Ishikawa (cell line): ENCODE results near the gene NWD2.

Experiments
- CEBPB ChIP-seq: IDR thresholded peaks from 2 replicates; pipeline ENCODE4 v1.6.1; 2012
- CREB1 ChIP-seq: IDR thresholded peaks from 2 replicates; pipeline ENCODE4 v1.6.1; 2012; ENCODE audit warnings: low read depth
- EGR1 ChIP-seq: IDR thresholded peaks from 2 replicates; pipeline ENCODE4 v1.6.1; 2012
- EP300 ChIP-seq: IDR thresholded peaks from 2 replicates; pipeline ENCODE4 v1.6.1; 2012; ENCODE audit warnings: borderline replicate concordance
- FOXM1 ChIP-seq: IDR thresholded peaks from 2 replicates; pipeline ENCODE4 v1.6.1; 2012; ENCODE audit warnings: low read depth, borderline replicate concordance
- NFIC ChIP-seq: IDR thresholded peaks from 2 replicates; pipeline ENCODE4 v1.6.1; 2012
- RAD21 ChIP-seq: IDR thresholded peaks from 2 replicates; pipeline ENCODE4 v1.6.1; 2012; ENCODE audit warnings: low read depth
- TAF1 ChIP-seq: IDR thresholded peaks from 2 replicates; pipeline ENCODE4 v1.6.1; 2012; ENCODE audit warnings: low read depth, mild to moderate bottlenecking
- TEAD4 ChIP-seq: IDR thresholded peaks from 2 replicates; pipeline ENCODE4 v1.6.1; 2012
- YY1 ChIP-seq: IDR thresholded peaks from 2 replicates; pipeline ENCODE4 v1.6.1; 2012; ENCODE audit warnings: low read depth
- ZBTB7A ChIP-seq: IDR thresholded peaks from 2 replicates; pipeline ENCODE4 v1.6.1; 2012; ENCODE audit warnings: low read depth
- TF ChIP-seq, protein P1 (sequence below): IDR thresholded peaks from 2 replicates; pipeline ENCODE4 v1.6.1; 2012
- TF ChIP-seq, protein P2 (sequence below): IDR thresholded peaks from 2 replicates; pipeline ENCODE4 v1.6.1; 2012
- TF ChIP-seq, protein P3 (sequence below): IDR thresholded peaks from 2 replicates; pipeline ENCODE4 v1.6.1; 2012; ENCODE audit warnings: low read depth, mild to moderate bottlenecking

Gene NWD2

DNA sequence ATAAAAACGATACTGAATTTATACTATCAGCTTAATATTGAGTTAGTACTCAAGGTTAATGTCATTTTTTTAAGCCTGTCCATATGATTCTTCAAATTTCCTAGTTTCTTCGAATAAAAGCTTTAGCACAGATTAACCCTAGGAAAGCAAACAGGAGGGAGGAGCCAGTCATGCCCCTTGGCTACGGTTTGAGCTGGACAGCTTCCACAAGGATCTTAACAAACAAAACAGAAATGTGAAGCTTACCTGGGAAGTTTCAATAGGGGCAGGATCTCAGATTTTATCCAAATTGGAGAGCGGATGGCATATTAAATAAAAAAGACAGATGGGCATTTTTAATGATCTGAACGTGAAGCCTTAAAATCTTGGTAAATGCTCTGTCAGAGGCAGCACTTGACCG lies 2.3 kb downstream of the NWD2 start:
- TF ChIP-seq YY1 (no peak), FOXM1 (no peak)

DNA sequence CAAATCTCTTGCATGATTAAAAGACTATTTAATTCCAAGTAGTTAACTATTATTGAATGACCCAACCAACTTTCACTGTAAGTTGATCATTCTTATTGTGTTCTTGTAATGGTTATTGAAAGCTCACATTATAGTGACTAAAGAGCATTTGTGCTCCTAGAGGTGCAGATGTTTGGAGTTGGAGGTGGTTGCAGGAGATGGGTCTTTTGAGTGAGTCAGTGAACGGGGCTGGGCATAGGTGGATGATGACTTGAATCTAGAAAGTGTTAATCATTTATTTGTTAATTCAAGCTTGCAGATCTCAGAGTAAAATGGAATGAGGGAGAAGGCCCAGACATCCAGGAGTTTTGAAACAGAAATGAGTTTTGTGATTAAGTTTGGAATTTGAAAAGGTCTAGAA lies 13.7 kb downstream of the NWD2 start:
- TF ChIP-seq, protein P1, sequence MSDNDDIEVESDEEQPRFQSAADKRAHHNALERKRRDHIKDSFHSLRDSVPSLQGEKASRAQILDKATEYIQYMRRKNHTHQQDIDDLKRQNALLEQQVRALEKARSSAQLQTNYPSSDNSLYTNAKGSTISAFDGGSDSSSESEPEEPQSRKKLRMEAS = no peak
- no peak for TF ChIP-seq TEAD4
- no peak for TF ChIP-seq EGR1
- TF ChIP-seq CREB1 = no peak
- no peak for TF ChIP-seq EP300

DNA sequence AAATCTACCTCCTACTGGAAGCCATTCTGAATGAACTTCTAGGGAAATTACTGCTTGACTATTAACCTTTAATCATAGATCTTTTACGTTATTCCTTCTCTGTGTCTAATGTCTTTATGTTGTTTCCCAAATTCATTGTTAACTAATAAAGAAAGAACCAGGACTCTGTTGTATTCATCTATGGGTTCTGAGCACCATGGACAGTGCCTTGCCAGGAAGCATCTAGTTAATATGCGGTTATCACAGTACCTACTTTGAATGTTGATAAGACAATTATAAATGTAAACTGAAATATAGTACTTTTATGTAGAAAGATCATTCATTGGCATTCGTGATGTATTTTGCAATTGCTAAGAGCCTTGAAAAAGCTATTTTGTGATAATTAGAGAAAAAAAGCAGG lies 23.8 kb downstream of the NWD2 start:
- TF ChIP-seq CEBPB (no peak), EP300 (no peak), YY1 (no peak)
- TF ChIP-seq, protein P2, sequence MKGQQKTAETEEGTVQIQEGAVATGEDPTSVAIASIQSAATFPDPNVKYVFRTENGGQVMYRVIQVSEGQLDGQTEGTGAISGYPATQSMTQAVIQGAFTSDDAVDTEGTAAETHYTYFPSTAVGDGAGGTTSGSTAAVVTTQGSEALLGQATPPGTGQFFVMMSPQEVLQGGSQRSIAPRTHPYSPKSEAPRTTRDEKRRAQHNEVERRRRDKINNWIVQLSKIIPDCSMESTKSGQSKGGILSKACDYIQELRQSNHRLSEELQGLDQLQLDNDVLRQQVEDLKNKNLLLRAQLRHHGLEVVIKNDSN = no peak
- TF ChIP-seq, protein P3, sequence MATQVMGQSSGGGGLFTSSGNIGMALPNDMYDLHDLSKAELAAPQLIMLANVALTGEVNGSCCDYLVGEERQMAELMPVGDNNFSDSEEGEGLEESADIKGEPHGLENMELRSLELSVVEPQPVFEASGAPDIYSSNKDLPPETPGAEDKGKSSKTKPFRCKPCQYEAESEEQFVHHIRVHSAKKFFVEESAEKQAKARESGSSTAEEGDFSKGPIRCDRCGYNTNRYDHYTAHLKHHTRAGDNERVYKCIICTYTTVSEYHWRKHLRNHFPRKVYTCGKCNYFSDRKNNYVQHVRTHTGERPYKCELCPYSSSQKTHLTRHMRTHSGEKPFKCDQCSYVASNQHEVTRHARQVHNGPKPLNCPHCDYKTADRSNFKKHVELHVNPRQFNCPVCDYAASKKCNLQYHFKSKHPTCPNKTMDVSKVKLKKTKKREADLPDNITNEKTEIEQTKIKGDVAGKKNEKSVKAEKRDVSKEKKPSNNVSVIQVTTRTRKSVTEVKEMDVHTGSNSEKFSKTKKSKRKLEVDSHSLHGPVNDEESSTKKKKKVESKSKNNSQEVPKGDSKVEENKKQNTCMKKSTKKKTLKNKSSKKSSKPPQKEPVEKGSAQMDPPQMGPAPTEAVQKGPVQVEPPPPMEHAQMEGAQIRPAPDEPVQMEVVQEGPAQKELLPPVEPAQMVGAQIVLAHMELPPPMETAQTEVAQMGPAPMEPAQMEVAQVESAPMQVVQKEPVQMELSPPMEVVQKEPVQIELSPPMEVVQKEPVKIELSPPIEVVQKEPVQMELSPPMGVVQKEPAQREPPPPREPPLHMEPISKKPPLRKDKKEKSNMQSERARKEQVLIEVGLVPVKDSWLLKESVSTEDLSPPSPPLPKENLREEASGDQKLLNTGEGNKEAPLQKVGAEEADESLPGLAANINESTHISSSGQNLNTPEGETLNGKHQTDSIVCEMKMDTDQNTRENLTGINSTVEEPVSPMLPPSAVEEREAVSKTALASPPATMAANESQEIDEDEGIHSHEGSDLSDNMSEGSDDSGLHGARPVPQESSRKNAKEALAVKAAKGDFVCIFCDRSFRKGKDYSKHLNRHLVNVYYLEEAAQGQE = peak; percentile 83

DNA sequence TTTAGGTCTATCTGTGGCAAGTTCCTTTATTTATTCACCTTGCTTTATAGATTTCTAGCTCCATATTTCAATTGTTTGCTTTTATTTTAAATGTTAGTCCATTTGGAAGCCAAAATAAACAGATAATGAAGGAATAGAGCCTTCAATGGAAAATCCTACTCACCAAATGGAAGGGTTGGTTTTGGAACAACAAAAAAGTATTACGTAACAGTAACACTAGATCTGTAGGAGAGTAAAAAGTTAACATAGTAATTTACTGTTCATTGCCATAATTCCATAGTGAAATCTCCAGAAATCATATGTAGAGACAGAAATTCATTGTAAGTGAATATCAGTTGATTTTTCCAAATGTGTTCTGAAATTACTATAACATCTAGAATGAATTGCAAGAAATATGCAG lies 34.6 kb downstream of the NWD2 start:
- TF ChIP-seq, protein P2 = no peak
- TF ChIP-seq EGR1 = no peak
- no peak for TF ChIP-seq RAD21
- TF ChIP-seq CEBPB = no peak
- no peak for TF ChIP-seq NFIC
- TF ChIP-seq ZBTB7A = no peak
- TF ChIP-seq YY1 = no peak
- TF ChIP-seq, protein P1 = no peak
- no peak for TF ChIP-seq CREB1
- TF ChIP-seq, protein P3 = no peak
- TF ChIP-seq EP300 = no peak
- no peak for TF ChIP-seq TEAD4
- TF ChIP-seq TAF1 = no peak

DNA sequence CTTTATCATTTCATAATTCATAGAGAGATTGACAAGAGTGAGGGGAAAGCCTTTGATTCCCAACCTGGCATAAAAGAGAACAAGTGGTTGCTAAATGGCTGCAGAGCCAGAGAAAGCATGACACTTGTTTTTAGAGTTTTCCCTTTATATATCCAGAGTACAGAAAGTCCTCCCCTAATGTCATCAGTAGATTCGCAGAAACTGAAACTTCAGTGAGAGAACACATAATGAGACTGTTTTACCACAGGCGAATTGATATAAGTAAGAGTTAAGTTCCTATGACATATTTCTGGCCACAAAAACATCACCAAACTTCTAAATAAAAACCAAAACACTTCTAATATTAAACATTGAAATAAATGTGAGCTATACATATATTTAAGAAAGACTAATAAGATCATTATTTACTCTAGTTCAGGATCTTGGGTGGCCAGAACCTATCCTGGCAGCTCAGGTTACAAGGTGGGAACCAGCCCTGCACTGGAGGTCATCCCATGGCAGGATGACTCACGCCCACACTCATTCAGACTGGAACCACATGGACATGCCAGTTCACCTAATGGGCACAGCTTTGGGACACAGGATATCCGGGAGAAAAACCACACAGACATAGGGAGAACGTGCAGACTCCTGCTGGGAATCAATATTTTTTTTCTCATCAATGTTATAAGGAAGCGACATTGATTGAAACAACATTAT lies 35.5 kb downstream of the NWD2 start:
- TF ChIP-seq NFIC (no peak), TEAD4 (no peak), ZBTB7A (no peak), YY1 (no peak), EP300 (no peak), CREB1 (no peak)
- TF ChIP-seq, protein P3 = no peak
